ENCODE measurements around the gene MYDGF.

MYDGF gene

GRCh38 chr19:4675346-4675745, 5.2 kb upstream of the MYDGF start:
- DNase-seq (ENCODE audit: low spot score): no peak

- DNase-seq (ENCODE audit: low spot score): no peak
These were observed 3.6 kb upstream of the MYDGF start for GRCh38 chr19:4673726-4674125.

- no peak for DNase-seq (ENCODE audit: low spot score)
These were observed 3.1 kb upstream of the MYDGF start for GRCh38 chr19:4673216-4673615.

GRCh38 chr19:4671185-4671851, 1.2 kb upstream of the MYDGF start:
- no peak for DNase-seq (ENCODE audit: low spot score)

GRCh38 chr19:4664642-4665041, 5.5 kb downstream of the MYDGF start:
- no peak for DNase-seq (ENCODE audit: low spot score)

- no peak for DNase-seq (ENCODE audit: low spot score)
These were observed 7.3 kb downstream of the MYDGF start for GRCh38 chr19:4662812-4663211.

GRCh38 chr19:4662020-4662695, 8.0 kb downstream of the MYDGF start:
- no peak for DNase-seq (ENCODE audit: low spot score)

- DNase-seq (ENCODE audit: low spot score): no peak
These were observed 9.1 kb downstream of the MYDGF start for GRCh38 chr19:4660993-4661392.

- DNase-seq (ENCODE audit: low spot score): no peak
These were observed 9.9 kb downstream of the MYDGF start for GRCh38 chr19:4660181-4660791.

GRCh38 chr19:4657835-4658234, 12.3 kb downstream of the MYDGF start:
- DNase-seq (ENCODE audit: low spot score): no peak

- DNase-seq (ENCODE audit: low spot score): no peak
These were observed 12.9 kb downstream of the MYDGF start for GRCh38 chr19:4657262-4657661.

GRCh38 chr19:4656102-4656501, 14.0 kb downstream of the MYDGF start:
- no peak for DNase-seq (ENCODE audit: low spot score)

- DNase-seq (ENCODE audit: low spot score): no peak
These were observed 15.4 kb downstream of the MYDGF start for GRCh38 chr19:4654437-4655361.

GRCh38 chr19:4653793-4654436, 16.2 kb downstream of the MYDGF start:
- no peak for DNase-seq (ENCODE audit: low spot score)

GRCh38 chr19:4652075-4652474, 18.1 kb downstream of the MYDGF start:
- DNase-seq (ENCODE audit: low spot score): no peak

- DNase-seq (ENCODE audit: low spot score): no peak
These were observed 20.0 kb downstream of the MYDGF start for GRCh38 chr19:4650159-4650558.

GRCh38 chr19:4649392-4650047, 20.6 kb downstream of the MYDGF start:
- no peak for DNase-seq (ENCODE audit: low spot score)

- peak; percentile 80 for DNase-seq (ENCODE audit: low spot score)
These were observed 22.2 kb downstream of the MYDGF start for GRCh38 chr19:4647676-4648644.

- DNase-seq (ENCODE audit: low spot score): no peak
These were observed 24.4 kb downstream of the MYDGF start for GRCh38 chr19:4645718-4646117.

- no peak for DNase-seq (ENCODE audit: low spot score)
These were observed 27.5 kb downstream of the MYDGF start for GRCh38 chr19:4642625-4643024.
